H1 (cell line): ENCODE data around the gene CDC42EP5. TPM values are rescaled to one million over a fixed set of nuclear protein-coding genes. Genes with fewer than 3 reads are reported as not detected.
A peak's percentile ranks its signal among the peaks of the same experiment; 100 is the strongest.

ENCODE experiments used
- CTCF ChIA-PET: fragments of 300-600 bp; sonication (Branson Sonifier 250); formaldehyde crosslinking; loops from one replicate; lab custom pipeline; 2021; ENCODE audit not compliant: partially characterized antibody; lab: Charles Lee
- POLR2A ChIA-PET: fragments of 300-600 bp; sonication (Branson Sonifier 250); formaldehyde crosslinking; loops from one replicate; lab custom pipeline; 2021; ENCODE audit warnings: inconsistent platforms; ENCODE audit not compliant: partially characterized antibody; lab: Charles Lee
- DNase-seq, 2 experiments: peaks; one replicate each; pipeline versions ENCODE4 v3.0.0 to v3.0.0-alpha.2; 2010 to 2022; ENCODE audit warnings: low spot score in 2 of 2, low read depth in 1 of 2, mixed read lengths in 1 of 2
- FAIRE-seq: peaks from 2 replicates; lab custom pipeline; 2011; peaks lifted over from hg19 to GRCh38; lab: Jason Lieb, UNC
- H2AFZ ChIP-seq: 2 replicates; pipeline ENCODE4 v1.8.1; 2012; ENCODE audit warnings: low read length, inconsistent platforms
- H2AK5ac ChIP-seq: 2 replicates; pipeline ENCODE4 v1.6.1; 2013; ENCODE audit warnings: low read depth, low read length
- H2BK120ac ChIP-seq: replicated peaks from 2 replicates; pipeline ENCODE3; 2013; ENCODE audit warnings: low read depth, low read length, inconsistent platforms
- H2BK12ac ChIP-seq: 2 replicates; pipeline ENCODE4 v1.6.1; 2013; ENCODE audit warnings: low read depth, low read length
- H2BK15ac ChIP-seq: 2 replicates; pipeline ENCODE4 v1.6.1; 2013; ENCODE audit warnings: low read length
- H2BK20ac ChIP-seq: 2 replicates; pipeline ENCODE4 v1.6.1; 2013; ENCODE audit warnings: low read length
- H2BK5ac ChIP-seq: 2 replicates; pipeline ENCODE4 v1.6.1; 2013; ENCODE audit warnings: low read depth, low read length
- H3K14ac ChIP-seq: 2 replicates; pipeline ENCODE4 v1.6.1; 2013; ENCODE audit warnings: inconsistent platforms; ENCODE audit not compliant: insufficient read length
- H3K18ac ChIP-seq: 2 replicates; pipeline ENCODE4 v1.6.1; 2013; ENCODE audit warnings: low read length; ENCODE audit errors: extremely low read depth
- H3K23ac ChIP-seq: 2 replicates; pipeline ENCODE4 v1.6.1; 2013; ENCODE audit warnings: inconsistent platforms; ENCODE audit not compliant: insufficient read length
- H3K23me2 ChIP-seq: 2 replicates; pipeline ENCODE4 v1.6.1; 2013; ENCODE audit warnings: low read depth, low read length
- H3K27ac ChIP-seq: 2 replicates; pipeline ENCODE4 v1.6.1; 2011; ENCODE audit warnings: low read depth, low read length, inconsistent platforms
- H3K27me3 ChIP-seq, 4 experiments: replicated peaks in 1 of 4; 1 replicate in 1 of 4; 2 replicates in 3 of 4; pipeline versions ENCODE4 v1.6.1 to v1.8.1; 2011 to 2013; ENCODE audit warnings: low read length in 3 of 4, mild to moderate bottlenecking in 3 of 4, inconsistent platforms in 2 of 4, mixed read lengths in 2 of 4, moderate library complexity in 1 of 4; ENCODE audit not compliant: control insufficient read depth in 3 of 4, insufficient read depth in 3 of 4; ENCODE audit errors: extremely low read depth in 1 of 4
- H3K36me3 ChIP-seq, 4 experiments: 2 replicates each; pipeline versions ENCODE4 v1.6.1 to v1.8.1; 2011 to 2013; ENCODE audit warnings: mild to moderate bottlenecking in 4 of 4, low read length in 3 of 4, moderate library complexity in 2 of 4, control low read depth in 1 of 4, inconsistent platforms in 1 of 4; ENCODE audit not compliant: insufficient read depth in 4 of 4, control insufficient read depth in 2 of 4
- H3K4ac ChIP-seq: replicated peaks from 2 replicates; pipeline ENCODE3; 2013; ENCODE audit warnings: low read length, low read depth, mixed read lengths, inconsistent platforms; ENCODE audit not compliant: insufficient read length
- H3K4me1 ChIP-seq, 4 experiments: replicated peaks in 1 of 4; 1 replicate in 1 of 4; 2 replicates in 3 of 4; pipeline versions ENCODE4 v1.6.1 to v1.8.1; 2011 to 2013; ENCODE audit warnings: low read length in 3 of 4, inconsistent platforms in 2 of 4, mixed read lengths in 1 of 4; ENCODE audit not compliant: insufficient read depth in 4 of 4, control insufficient read depth in 3 of 4
- H3K4me2 ChIP-seq, 2 experiments: 2 replicates each; pipeline versions ENCODE4 v1.6.1 to v1.8.1; 2011 to 2013; ENCODE audit warnings: low read depth in 2 of 2, low read length in 2 of 2, control low read depth in 1 of 2, inconsistent platforms in 1 of 2, mild to moderate bottlenecking in 1 of 2; ENCODE audit not compliant: insufficient read depth in 1 of 2
- H3K4me3 ChIP-seq, 4 experiments: fragments of 200-600, 300-600 bp in 1 of 4; sonication (generic), shearing (Covaris generic), sonication (Bioruptor Twin) in 1 of 4; 2 replicates each; pipeline versions ENCODE4 v1.5.1 to v1.8.1; 2011 to 2016; ENCODE audit warnings: low read length in 4 of 4, low read depth in 3 of 4, control low read depth in 2 of 4, inconsistent platforms in 2 of 4, mild to moderate bottlenecking in 2 of 4, mixed read lengths in 1 of 4, moderate library complexity in 1 of 4; ENCODE audit not compliant: insufficient read depth in 2 of 4; ENCODE audit errors: extremely low read depth in 1 of 4
- H3K56ac ChIP-seq: replicated peaks from 2 replicates; pipeline ENCODE3; 2013; ENCODE audit warnings: low read depth, mild to moderate bottlenecking, mixed read lengths, low read length, inconsistent platforms; ENCODE audit not compliant: insufficient read length
- H3K79me1 ChIP-seq: 2 replicates; pipeline ENCODE4 v1.6.1; 2013; ENCODE audit warnings: low read depth, low read length, control low read depth
- H3K79me2 ChIP-seq, 2 experiments: 2 replicates each; pipeline versions ENCODE4 v1.6.1 to v1.8.1; 2012 to 2013; ENCODE audit warnings: low read length in 2 of 2, mild to moderate bottlenecking in 2 of 2, inconsistent platforms in 1 of 2; ENCODE audit not compliant: insufficient read depth in 2 of 2, control insufficient read depth in 1 of 2
- H3K9ac ChIP-seq, 4 experiments: replicated peaks in 1 of 4; 1 replicate in 1 of 4; 2 replicates in 3 of 4; pipeline versions ENCODE4 v1.6.1 to v1.8.1; 2011 to 2013; ENCODE audit warnings: low read depth in 3 of 4, low read length in 3 of 4, control low read depth in 2 of 4, mild to moderate bottlenecking in 2 of 4, moderate library complexity in 2 of 4, inconsistent platforms in 1 of 4; ENCODE audit errors: extremely low read depth in 1 of 4
- H3K9me3 ChIP-seq, 2 experiments: 2 replicates each; pipeline versions ENCODE4 v1.6.1 to v1.8.1; 2012 to 2013; ENCODE audit warnings: mild to moderate bottlenecking in 2 of 2, moderate library complexity in 2 of 2, control low read depth in 1 of 2, inconsistent platforms in 1 of 2, low read depth in 1 of 2, low read length in 1 of 2, mixed read lengths in 1 of 2; ENCODE audit not compliant: insufficient read depth in 2 of 2
- H4K20me1 ChIP-seq, 2 experiments: replicated peaks in 1 of 2; 2 replicates each; pipeline versions ENCODE3 to v1.8.1; 2011 to 2013; ENCODE audit warnings: inconsistent platforms in 2 of 2, low read length in 2 of 2, mild to moderate bottlenecking in 1 of 2; ENCODE audit not compliant: insufficient read depth in 2 of 2, control insufficient read depth in 1 of 2
- H4K5ac ChIP-seq: 2 replicates; pipeline ENCODE4 v1.6.1; 2013; ENCODE audit warnings: low read length, low read depth, mixed read lengths, inconsistent platforms; ENCODE audit not compliant: insufficient read length
- H4K8ac ChIP-seq: 2 replicates; pipeline ENCODE4 v1.8.0; 2013; ENCODE audit warnings: mild to moderate bottlenecking, moderate library complexity, low read length, inconsistent platforms; ENCODE audit not compliant: insufficient read depth; ENCODE audit errors: extremely low read depth
- H4K91ac ChIP-seq: replicated peaks from 2 replicates; pipeline ENCODE3; 2013; ENCODE audit warnings: low read length, mixed read lengths, inconsistent platforms; ENCODE audit not compliant: insufficient read length
- HDAC2 ChIP-seq, 2 experiments: fragments of 300-600 bp in 1 of 2; sonication (generic) in 1 of 2; IDR thresholded peaks; 2 replicates each; pipeline ENCODE4 v1.6.1; 2011 to 2012; ENCODE audit warnings: low read depth in 2 of 2, low read length in 2 of 2, mild to moderate bottlenecking in 2 of 2, moderate library complexity in 2 of 2, borderline replicate concordance in 1 of 2, inconsistent platforms in 1 of 2
- YY1 ChIP-seq: IDR thresholded peaks from 2 replicates; pipeline ENCODE4 v1.6.1; 2011; ENCODE audit warnings: low read depth, mild to moderate bottlenecking, low read length
- WGBS, 2 experiments: shearing (Covaris generic) in 1 of 2; methylation state at CpG; one replicate each; pipeline versions ENCODE4 v1.1.6 to v1.1.7; 2013 to 2015; ENCODE audit warnings: low lambda C conversion rate in 2 of 2, mixed read lengths in 2 of 2, inconsistent platforms in 1 of 2, low coverage in 1 of 2, missing lambda C conversion rate in 1 of 2; ENCODE audit not compliant: insufficient replicate concordance in 2 of 2, insufficient coverage in 1 of 2, insufficient read length in 1 of 2; ENCODE audit errors: extremely low coverage in 1 of 2, missing lambda C conversion rate in 1 of 2; 5-methylcytosine and 5-hydroxymethylcytosine counted together
- polyA plus RNA-seq, 7 experiments: library from polyadenylated mRNA; depleted of rRNA in 3 of 7; stranded (reverse) in 5 of 7; unstranded in 2 of 7; fragments of >200 nt in 5 of 7; fragments of 200-250 nt in 2 of 7; gene quantifications; 1 replicate in 5 of 7; 2 replicates in 1 of 7; 4 replicates in 1 of 7; pipeline versions ENCODE4 v1.2.1 to v1.2.3, GENCODE V29; 2011 to 2013; ENCODE audit warnings: missing spikeins in 2 of 7, mixed read lengths in 2 of 7
- total RNA-seq: library from RNA; stranded (reverse); fragmentation: NEBNext Ultra II Directional; extraction: Animal tissue kit (Norgen Biotek cat#: 25700); gene quantifications from 2 replicates; pipeline ENCODE4 v1.2.1, GENCODE V29; 2021

The CDC42EP5 gene
- total and polyA plus RNA-seq, 2 of the 8 experiments (the other 6 are each of a cell fraction or from before 2014, with no cell fraction given), result 1.8 to 2.1 TPM

GRCh38 chr19:54435551-54436016 lies 37.5 kb downstream of the CDC42EP5 start:
- H3K27ac ChIP-seq, result no peak overlapping the region; the same call in 1 of the 2 replicates

More at GRCh38 chr19:54435551-54436016, 37.5 kb downstream of the CDC42EP5 start:
- no peaks in the 10 kb centered on the region for H3K79me2 ChIP-seq
- 0 out of 4 replicates have a peak, but pooled peaks of 1 of the 2 experiments have one; percentile 20 for TF ChIP-seq HDAC2 (IDR thresholded peaks at IDR 0.05; ENCODE audit: borderline replicate concordance in 1 of 2, low read depth in 2 of 2, low read length in 2 of 2)
- TF ChIP-seq YY1, result no peak
- TF ChIP-seq, all 59 proteins: peak for 1
- Histone ChIP-seq H2AFZ (no peak overlapping the region), H2BK15ac (peak overlapping the region; percentile 92; the same call in 1 of the 2 replicates), H3K18ac (peak overlapping the region; percentile 87; the same call in 1 of the 2 replicates), H3K23ac (no peak overlapping the region), H4K8ac (no peak overlapping the region), H3K27me3 (peaks cover 0 to 2% (median 0%) of the 10 kb centered on the region in 4 experiments; a peak in 1 of 7 replicates), H3K9ac (no peak overlapping the region), H3K4ac (no peak overlapping the region), H3K4me1 (peaks cover 0 to 30% (median 20%) of the 10 kb centered on the region in 4 experiments; a peak in 6 of 7 replicates), H2BK20ac (no peak overlapping the region), H3K36me3 (peaks cover 0 to 6% (median 0%) of the 10 kb centered on the region in 4 experiments; a peak in 1 of 8 replicates), H3K9me3 (no peaks in the 10 kb centered on the region), H3K56ac (no peak overlapping the region), H3K4me3 (peak overlapping the region in 1 of 4 experiments; percentile 20; a peak in 1 of 8 replicates), H2BK120ac (no peak overlapping the region), H3K23me2 (peaks cover 4% of the 10 kb centered on the region), H2BK5ac (peak overlapping the region; percentile 75; the same call in 1 of the 2 replicates), H3K4me2 (peak overlapping the region; percentile 11 to 55; a peak in 3 of 4 replicates), H2AK5ac (peak overlapping the region; percentile 93; the same call in 1 of the 2 replicates), H2BK12ac (peak overlapping the region; percentile 68; the same call in 1 of the 2 replicates), H4K91ac (peak overlapping the region; percentile 88), H4K5ac (no peak overlapping the region), H3K14ac (no peak overlapping the region), H4K20me1 (peaks cover 11 to 24% of the 10 kb centered on the region in 2 experiments), H3K79me1 (peaks cover 7% of the 10 kb centered on the region; the same call in 1 of the 2 replicates)
- 70% methylated on average over 5 of the region's 16 CpGs; no CpG with 5 or more reads in 1 of the 2 experiments for WGBS, 2 experiments
- CTCF ChIA-PET, result interaction anchor here (1.3 to 7.4 kb wide), 4 partner anchors 15 to 78 kb away, joined by 4 to 109 read pairs (median 34); no protein-coding TSS in a partner anchor
- DNase-seq, result peak in 1 of 2 experiments; percentile 57
- no peak for FAIRE-seq
- POLR2A ChIA-PET, result interaction anchor here (0.6 to 13.5 kb wide), 9 partner anchors 11 to 1277 kb away, joined by 3 to 133 read pairs (median 5); partner anchors contain the start of genes LENG8 and TTYH1
